ENCODE measurements around the gene MPC2.
"Not testable (repeated sequence)": the region's sequence is repeated elsewhere in the genome, so short reads cannot be mapped to it uniquely, and the experiment has no call there.

The MPC2 gene

GRCh38 chr1:167904652-167905130 is 32.2 kb downstream of the MPC2 start:
- Histone ChIP-seq H3K4me3 (ENCODE audit: low read depth in 1 of 2, low read length in 2 of 2) (no peak overlapping the region), H3K36me3 (ENCODE audit: control insufficient read depth in 1 of 2, insufficient read depth in 2 of 2, low read length in 2 of 2) (no peaks in the 10 kb centered on the region), H3K27ac (ENCODE audit: low read length) (no peak overlapping the region)

DNA sequence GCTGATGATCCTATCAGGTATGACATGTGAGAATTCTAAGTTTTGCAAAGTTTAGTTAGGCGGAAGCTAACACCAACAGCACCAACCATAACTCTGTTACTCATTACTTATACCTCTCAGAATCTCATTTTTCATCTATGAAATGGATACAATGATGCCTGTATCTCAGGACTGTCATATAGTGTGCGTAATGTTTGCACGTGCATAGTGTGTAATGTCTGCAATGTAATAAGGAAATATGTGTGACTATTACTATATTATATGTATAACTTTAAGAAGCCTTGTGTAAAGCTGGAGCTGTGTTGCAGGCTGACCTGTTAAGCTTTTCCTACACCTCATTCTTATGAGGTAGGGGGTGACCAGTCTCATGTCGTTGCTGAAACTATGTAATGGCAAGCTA is 36.0 kb downstream of the MPC2 start:
- Histone ChIP-seq H3K9me3 (ENCODE audit: control insufficient read depth in 1 of 2, low read length in 2 of 2) (no peaks in the 10 kb centered on the region), H3K4me1 (ENCODE audit: control insufficient read depth in 1 of 2, insufficient read depth in 2 of 2, low read length in 2 of 2) (peaks cover 0 to 4% of the 10 kb centered on the region in 2 donors), H3K36me3 (ENCODE audit: control insufficient read depth in 1 of 2, insufficient read depth in 2 of 2, low read length in 2 of 2) (no peaks in the 10 kb centered on the region), H3K4me3 (ENCODE audit: low read depth in 1 of 2, low read length in 2 of 2) (no peak overlapping the region), H3K27me3 (ENCODE audit: low read depth, low read length) (no peaks in the 10 kb centered on the region), H3K27ac (ENCODE audit: low read length) (no peak overlapping the region)

More at GRCh38 chr1:167904652-167905130, 32.2 kb downstream of the MPC2 start:
- Histone ChIP-seq H3K27me3 (ENCODE audit: low read depth, low read length) (no peaks in the 10 kb centered on the region), H3K9me3 (ENCODE audit: control insufficient read depth in 1 of 2, low read length in 2 of 2) (no peaks in the 10 kb centered on the region), H3K4me1 (ENCODE audit: control insufficient read depth in 1 of 2, insufficient read depth in 2 of 2, low read length in 2 of 2) (peaks cover 0 to 4% of the 10 kb centered on the region in 2 donors)

DNA sequence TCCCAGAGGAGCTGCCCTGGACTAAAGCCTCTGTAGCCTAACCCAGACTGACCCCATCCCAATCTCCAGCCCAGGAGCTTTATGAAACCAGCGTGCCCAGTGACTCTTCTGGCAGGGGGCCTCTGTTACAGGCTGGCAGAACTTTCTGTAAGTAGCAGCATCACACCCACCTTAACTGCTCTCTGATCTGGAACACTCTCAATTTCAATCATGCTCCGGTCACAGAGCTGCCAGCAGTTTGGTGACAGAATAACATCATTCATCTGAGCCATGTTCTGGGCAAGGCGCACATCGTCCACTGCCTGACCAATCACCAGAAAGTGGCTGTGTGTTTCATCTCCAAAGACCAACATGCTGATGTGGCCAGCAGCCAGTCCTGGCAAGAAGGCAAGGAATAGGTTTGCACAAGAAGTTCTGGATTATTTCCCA is 37.6 kb downstream of the MPC2 start:
- no peak overlapping the region for H3K4me3 ChIP-seq (ENCODE audit: low read depth in 1 of 2, low read length in 2 of 2)
- H3K36me3 ChIP-seq (ENCODE audit: control insufficient read depth in 1 of 2, insufficient read depth in 2 of 2, low read length in 2 of 2), result no peaks in the 10 kb centered on the region
- H3K27ac ChIP-seq (ENCODE audit: low read length), result no peak overlapping the region

GRCh38 chr1:167898578-167899222 is 38.2 kb downstream of the MPC2 start:
- Histone ChIP-seq H3K4me1 (ENCODE audit: control insufficient read depth in 1 of 2, insufficient read depth in 2 of 2, low read length in 2 of 2) (no peaks in the 10 kb centered on the region), H3K27me3 (ENCODE audit: low read depth, low read length) (no peaks in the 10 kb centered on the region), H3K4me3 (ENCODE audit: low read depth in 1 of 2, low read length in 2 of 2) (no peak overlapping the region), H3K27ac (ENCODE audit: low read length) (no peak overlapping the region), H3K9me3 (ENCODE audit: control insufficient read depth in 1 of 2, low read length in 2 of 2) (no peaks in the 10 kb centered on the region), H3K36me3 (ENCODE audit: control insufficient read depth in 1 of 2, insufficient read depth in 2 of 2, low read length in 2 of 2) (no peaks in the 10 kb centered on the region)

More for the DNA sequence above, 37.6 kb downstream of the MPC2 start:
- no peaks in the 10 kb centered on the region for H3K27me3 ChIP-seq (ENCODE audit: low read depth, low read length)
- no peaks in the 10 kb centered on the region for H3K4me1 ChIP-seq (ENCODE audit: control insufficient read depth in 1 of 2, insufficient read depth in 2 of 2, low read length in 2 of 2)
- no peaks in the 10 kb centered on the region for H3K9me3 ChIP-seq (ENCODE audit: control insufficient read depth in 1 of 2, low read length in 2 of 2)

GRCh38 chr1:167893798-167894197 is 43.1 kb downstream of the MPC2 start:
- no peaks in the 10 kb centered on the region for H3K27me3 ChIP-seq (ENCODE audit: low read depth, low read length)
- H3K36me3 ChIP-seq (ENCODE audit: control insufficient read depth in 1 of 2, insufficient read depth in 2 of 2, low read length in 2 of 2), result no peaks in the 10 kb centered on the region
- H3K27ac ChIP-seq (ENCODE audit: low read length), result no peak overlapping the region
- no peak overlapping the region for H3K4me3 ChIP-seq (ENCODE audit: low read depth in 1 of 2, low read length in 2 of 2)
- H3K9me3 ChIP-seq (ENCODE audit: control insufficient read depth in 1 of 2, low read length in 2 of 2), result no peaks in the 10 kb centered on the region
- no peaks in the 10 kb centered on the region for H3K4me1 ChIP-seq (ENCODE audit: control insufficient read depth in 1 of 2, insufficient read depth in 2 of 2, low read length in 2 of 2)

DNA sequence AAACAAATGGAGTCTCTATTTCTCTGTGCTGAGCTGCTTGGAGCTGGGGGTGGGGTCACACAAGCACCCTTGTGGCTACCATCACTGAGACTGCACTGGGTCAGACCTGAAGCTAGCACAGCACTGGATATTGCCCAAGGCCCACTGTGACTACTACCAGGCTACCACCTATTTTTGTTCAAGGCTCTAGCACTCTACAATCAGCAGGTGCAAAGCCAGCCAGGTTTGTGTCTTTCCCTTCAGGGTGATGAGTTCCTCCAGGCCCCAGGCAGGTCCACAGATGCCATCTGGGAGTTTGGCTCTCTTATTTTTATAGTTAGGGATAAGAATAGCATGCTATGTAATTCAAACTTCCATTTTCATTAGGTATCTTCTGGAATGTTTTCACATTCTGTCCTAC is 46.5 kb downstream of the MPC2 start:
- H3K27me3 ChIP-seq (ENCODE audit: low read depth, low read length), result no peaks in the 10 kb centered on the region
- H3K36me3 ChIP-seq (ENCODE audit: control insufficient read depth in 1 of 2, insufficient read depth in 2 of 2, low read length in 2 of 2), result no peaks in the 10 kb centered on the region
- H3K4me1 ChIP-seq (ENCODE audit: control insufficient read depth in 1 of 2, insufficient read depth in 2 of 2, low read length in 2 of 2), result no peaks in the 10 kb centered on the region
- no peaks in the 10 kb centered on the region for H3K9me3 ChIP-seq (ENCODE audit: control insufficient read depth in 1 of 2, low read length in 2 of 2)
- no peak overlapping the region for H3K4me3 ChIP-seq (ENCODE audit: low read depth in 1 of 2, low read length in 2 of 2)
- no peak overlapping the region for H3K27ac ChIP-seq (ENCODE audit: low read length)

DNA sequence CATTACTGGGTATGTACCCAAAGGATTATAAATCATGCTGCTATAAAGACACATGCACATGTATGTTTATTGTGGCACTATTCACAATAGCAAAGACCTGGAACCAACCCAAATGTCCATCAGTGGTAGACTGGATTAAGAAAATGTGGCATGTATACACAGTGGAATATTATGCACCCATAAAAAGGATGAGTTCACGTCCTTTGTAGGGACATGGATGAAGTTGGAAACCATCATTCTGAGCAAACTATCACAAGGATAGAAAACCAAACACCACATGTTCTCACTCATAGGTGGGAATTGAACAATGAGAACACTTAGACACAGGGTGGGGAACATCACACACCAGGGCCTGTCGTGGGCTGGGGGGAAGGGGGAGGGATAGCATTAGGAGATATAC is 49.7 kb downstream of the MPC2 start:
- H3K36me3 ChIP-seq (ENCODE audit: control insufficient read depth in 1 of 2, insufficient read depth in 2 of 2, low read length in 2 of 2); H3K27ac ChIP-seq (ENCODE audit: low read length); H3K27me3 ChIP-seq (ENCODE audit: low read depth, low read length); H3K4me1 ChIP-seq (ENCODE audit: control insufficient read depth in 1 of 2, insufficient read depth in 2 of 2, low read length in 2 of 2); H3K9me3 ChIP-seq (ENCODE audit: control insufficient read depth in 1 of 2, low read length in 2 of 2); H3K4me3 ChIP-seq (ENCODE audit: low read depth in 1 of 2, low read length in 2 of 2): not testable (repeated sequence)

DNA sequence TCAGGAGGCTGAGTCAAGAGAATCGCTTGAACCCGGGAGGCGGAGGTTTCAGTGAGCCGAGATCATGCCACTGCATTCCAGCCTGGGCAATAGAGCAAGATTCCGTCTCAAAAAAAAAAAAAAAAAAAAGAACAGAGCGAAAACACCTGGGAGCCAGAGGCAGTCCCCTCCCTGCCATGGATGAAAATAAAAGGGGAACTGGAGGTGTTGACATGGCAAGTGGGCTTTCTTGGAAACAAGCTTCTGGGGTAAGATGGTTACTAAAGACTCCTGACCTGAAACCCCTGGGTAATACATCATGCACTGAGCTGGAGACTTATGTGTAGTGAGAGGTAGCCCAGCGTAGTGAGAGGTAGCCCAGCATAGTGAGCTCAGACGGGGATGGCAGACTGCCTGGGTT is 54.5 kb downstream of the MPC2 start:
- no peaks in the 10 kb centered on the region for H3K4me1 ChIP-seq (ENCODE audit: control insufficient read depth in 1 of 2, insufficient read depth in 2 of 2, low read length in 2 of 2)
- H3K36me3 ChIP-seq (ENCODE audit: control insufficient read depth in 1 of 2, insufficient read depth in 2 of 2, low read length in 2 of 2), result no peaks in the 10 kb centered on the region
- H3K27me3 ChIP-seq (ENCODE audit: low read depth, low read length), result no peaks in the 10 kb centered on the region
- no peak overlapping the region for H3K4me3 ChIP-seq (ENCODE audit: low read depth in 1 of 2, low read length in 2 of 2)
- no peak overlapping the region for H3K27ac ChIP-seq (ENCODE audit: low read length)
- H3K9me3 ChIP-seq (ENCODE audit: control insufficient read depth in 1 of 2, low read length in 2 of 2), result no peaks in the 10 kb centered on the region

DNA sequence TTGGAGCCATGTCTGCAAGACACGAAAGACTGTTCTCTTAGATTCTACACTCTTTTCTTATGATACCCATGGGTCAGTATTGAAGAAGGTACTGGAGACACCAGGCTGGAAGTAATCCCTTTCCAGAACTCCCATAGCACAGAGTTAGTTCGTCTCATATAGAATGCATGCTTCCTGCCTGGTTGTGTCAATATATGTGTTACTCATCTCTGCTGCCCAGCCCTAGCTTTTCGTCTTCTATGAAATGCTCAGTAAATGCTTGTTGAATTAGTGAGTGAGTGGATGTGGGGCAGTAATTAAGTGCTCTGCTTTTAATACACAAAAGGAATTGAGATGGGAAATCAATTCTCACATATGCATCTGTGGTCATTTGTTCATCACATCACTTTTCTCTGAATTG is 55.1 kb downstream of the MPC2 start:
- Histone ChIP-seq H3K36me3 (ENCODE audit: control insufficient read depth in 1 of 2, insufficient read depth in 2 of 2, low read length in 2 of 2) (no peaks in the 10 kb centered on the region), H3K4me3 (ENCODE audit: low read depth in 1 of 2, low read length in 2 of 2) (no peak overlapping the region), H3K27ac (ENCODE audit: low read length) (no peak overlapping the region)

DNA sequence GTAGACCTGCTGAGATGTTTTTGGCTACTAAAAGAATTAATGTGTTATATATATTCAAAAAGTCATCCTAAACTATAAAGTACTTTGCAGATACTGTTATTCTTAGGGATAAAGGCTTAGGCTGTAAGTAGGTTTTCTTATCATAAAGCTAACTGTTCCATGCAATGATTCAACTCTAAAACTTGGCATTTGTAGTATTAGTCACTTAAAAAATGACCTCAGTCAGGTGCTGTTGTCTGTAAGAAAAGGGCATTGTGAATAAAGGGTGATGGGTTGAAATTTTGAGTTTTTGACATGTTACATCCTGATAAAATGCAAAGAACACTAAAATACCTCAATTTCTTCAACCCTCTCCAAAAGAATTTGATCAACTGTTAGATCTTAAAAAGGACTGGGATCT is 55.8 kb downstream of the MPC2 start:
- Histone ChIP-seq H3K27me3 (ENCODE audit: low read depth, low read length) (no peaks in the 10 kb centered on the region), H3K27ac (ENCODE audit: low read length) (no peak overlapping the region), H3K9me3 (ENCODE audit: control insufficient read depth in 1 of 2, low read length in 2 of 2) (no peaks in the 10 kb centered on the region), H3K4me1 (ENCODE audit: control insufficient read depth in 1 of 2, insufficient read depth in 2 of 2, low read length in 2 of 2) (no peaks in the 10 kb centered on the region), H3K36me3 (ENCODE audit: control insufficient read depth in 1 of 2, insufficient read depth in 2 of 2, low read length in 2 of 2) (no peaks in the 10 kb centered on the region), H3K4me3 (ENCODE audit: low read depth in 1 of 2, low read length in 2 of 2) (no peak overlapping the region)

More for the DNA sequence above, 55.1 kb downstream of the MPC2 start:
- Histone ChIP-seq H3K4me1 (ENCODE audit: control insufficient read depth in 1 of 2, insufficient read depth in 2 of 2, low read length in 2 of 2) (no peaks in the 10 kb centered on the region), H3K27me3 (ENCODE audit: low read depth, low read length) (no peaks in the 10 kb centered on the region), H3K9me3 (ENCODE audit: control insufficient read depth in 1 of 2, low read length in 2 of 2) (no peaks in the 10 kb centered on the region)

DNA sequence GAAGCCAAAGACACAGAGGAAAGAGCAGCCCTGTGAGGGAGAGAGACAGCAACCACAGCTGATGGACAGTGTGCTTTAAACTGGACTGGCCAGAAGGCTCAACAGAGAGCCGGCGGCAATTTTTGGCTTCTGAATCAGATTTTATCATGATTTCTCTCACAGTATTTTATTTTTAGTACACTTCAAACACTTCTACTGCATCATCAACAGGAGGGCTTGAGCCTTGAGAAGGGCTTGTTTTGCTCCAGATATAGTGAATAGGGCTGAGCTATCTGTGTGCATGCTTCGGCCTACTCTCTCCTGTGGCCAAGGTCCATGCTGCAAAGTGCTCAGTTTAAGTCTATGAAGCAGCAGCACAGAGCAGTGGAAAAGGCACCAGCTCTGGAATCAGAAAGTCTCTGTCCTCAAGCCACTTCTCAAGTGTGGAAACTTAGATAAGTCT is 56.3 kb downstream of the MPC2 start:
- Histone ChIP-seq H3K27ac (ENCODE audit: low read length) (no peak overlapping the region), H3K4me3 (ENCODE audit: low read depth in 1 of 2, low read length in 2 of 2) (no peak overlapping the region), H3K9me3 (ENCODE audit: control insufficient read depth in 1 of 2, low read length in 2 of 2) (no peaks in the 10 kb centered on the region), H3K4me1 (ENCODE audit: control insufficient read depth in 1 of 2, insufficient read depth in 2 of 2, low read length in 2 of 2) (no peaks in the 10 kb centered on the region), H3K27me3 (ENCODE audit: low read depth, low read length) (no peaks in the 10 kb centered on the region), H3K36me3 (ENCODE audit: control insufficient read depth in 1 of 2, insufficient read depth in 2 of 2, low read length in 2 of 2) (no peaks in the 10 kb centered on the region)

GRCh38 chr1:167879508-167879907 is 57.4 kb downstream of the MPC2 start:
- no peaks in the 10 kb centered on the region for H3K27me3 ChIP-seq (ENCODE audit: low read depth, low read length)

More at GRCh38 chr1:167879508-167879907, 57.4 kb downstream of the MPC2 start:
- Histone ChIP-seq H3K27ac (ENCODE audit: low read length) (no peak overlapping the region), H3K4me3 (ENCODE audit: low read depth in 1 of 2, low read length in 2 of 2) (no peak overlapping the region), H3K9me3 (ENCODE audit: control insufficient read depth in 1 of 2, low read length in 2 of 2) (no peaks in the 10 kb centered on the region), H3K4me1 (ENCODE audit: control insufficient read depth in 1 of 2, insufficient read depth in 2 of 2, low read length in 2 of 2) (no peaks in the 10 kb centered on the region), H3K36me3 (ENCODE audit: control insufficient read depth in 1 of 2, insufficient read depth in 2 of 2, low read length in 2 of 2) (no peaks in the 10 kb centered on the region)
